GM19455 (cell line): ENCODE data around the gene RAB3C.
"Not testable (repeated sequence)": the region's sequence is repeated elsewhere in the genome, so short reads cannot be mapped to it uniquely, and the experiment has no call there.

Experiments
- ATAC-seq: cut with Tn5 transposase; IDR thresholded peaks from one replicate; pipeline ENCODE4 v1.9.1; 2021; ENCODE audit not compliant: unreplicated experiment

RAB3C gene

GRCh38 chr5:58674070-58674469 lies 91.2 kb downstream of the RAB3C start:
- ATAC-seq = no peak

- no peak for ATAC-seq
Measured at GRCh38 chr5:58674711-58675110, 91.8 kb downstream of the RAB3C start.

GRCh38 chr5:58675341-58675740 lies 92.5 kb downstream of the RAB3C start:
- ATAC-seq = no peak

GRCh38 chr5:58677650-58678049 lies 94.8 kb downstream of the RAB3C start:
- no peak for ATAC-seq

GRCh38 chr5:58680503-58680902 lies 97.6 kb downstream of the RAB3C start:
- no peak for ATAC-seq

GRCh38 chr5:58681943-58682342 lies 99.1 kb downstream of the RAB3C start:
- no peak for ATAC-seq

- ATAC-seq = no peak
Measured at GRCh38 chr5:58683567-58683966, 100.7 kb downstream of the RAB3C start.

- ATAC-seq = no peak
Measured at GRCh38 chr5:58687079-58687478, 104.2 kb downstream of the RAB3C start.

GRCh38 chr5:58687595-58687994 lies 104.7 kb downstream of the RAB3C start:
- no peak for ATAC-seq

- not testable (repeated sequence) for ATAC-seq
Measured at GRCh38 chr5:58699088-58699761, 116.3 kb downstream of the RAB3C start.

- ATAC-seq = no peak
Measured at GRCh38 chr5:58699762-58700118, 116.9 kb downstream of the RAB3C start.

- ATAC-seq = no peak
Measured at GRCh38 chr5:58703925-58704555, 121.2 kb downstream of the RAB3C start.

GRCh38 chr5:58706736-58707135 lies 123.9 kb downstream of the RAB3C start:
- no peak for ATAC-seq

- ATAC-seq = no peak
Measured at GRCh38 chr5:58708456-58708855, 125.6 kb downstream of the RAB3C start.

GRCh38 chr5:58710425-58710824 lies 127.5 kb downstream of the RAB3C start:
- not testable (repeated sequence) for ATAC-seq

- no peak for ATAC-seq
Measured at GRCh38 chr5:58710871-58711270, 128.0 kb downstream of the RAB3C start.

- ATAC-seq = no peak
Measured at GRCh38 chr5:58711965-58712364, 129.1 kb downstream of the RAB3C start.

- ATAC-seq = no peak
Measured at GRCh38 chr5:58714046-58714445, 131.2 kb downstream of the RAB3C start.

- no peak for ATAC-seq
Measured at GRCh38 chr5:58715997-58716656, 133.3 kb downstream of the RAB3C start.

- no peak for ATAC-seq
Measured at GRCh38 chr5:58716713-58717112, 133.8 kb downstream of the RAB3C start.

- no peak for ATAC-seq
Measured at GRCh38 chr5:58717303-58718007, 134.6 kb downstream of the RAB3C start.
